Eye (tissue), 1 donor: ENCODE data around the gene FHIT.

Source experiments
- DNase-seq: peaks from one replicate; pipeline ENCODE4 v3.0.0-alpha.2; 2015

Gene FHIT

DNA sequence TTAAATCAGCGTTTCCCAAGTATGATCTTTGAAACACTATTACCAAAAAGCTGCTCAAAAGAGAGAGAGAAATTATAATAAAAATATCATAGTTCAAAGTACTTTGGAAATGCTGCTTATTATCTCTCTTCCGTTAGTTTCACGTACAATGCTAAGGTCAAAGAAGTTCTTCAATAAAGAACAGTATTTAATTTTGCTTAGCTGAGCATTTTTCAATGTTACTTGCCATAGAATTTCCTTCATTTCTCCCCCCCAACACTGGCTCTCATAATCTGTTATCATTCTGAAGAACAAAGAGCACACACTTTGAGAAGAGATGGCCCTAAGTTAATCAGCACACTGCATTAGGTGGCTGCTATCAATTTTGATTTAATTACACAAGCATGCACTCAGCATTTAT, 1360.6 kb downstream of the FHIT start:
- no peak for DNase-seq

DNA sequence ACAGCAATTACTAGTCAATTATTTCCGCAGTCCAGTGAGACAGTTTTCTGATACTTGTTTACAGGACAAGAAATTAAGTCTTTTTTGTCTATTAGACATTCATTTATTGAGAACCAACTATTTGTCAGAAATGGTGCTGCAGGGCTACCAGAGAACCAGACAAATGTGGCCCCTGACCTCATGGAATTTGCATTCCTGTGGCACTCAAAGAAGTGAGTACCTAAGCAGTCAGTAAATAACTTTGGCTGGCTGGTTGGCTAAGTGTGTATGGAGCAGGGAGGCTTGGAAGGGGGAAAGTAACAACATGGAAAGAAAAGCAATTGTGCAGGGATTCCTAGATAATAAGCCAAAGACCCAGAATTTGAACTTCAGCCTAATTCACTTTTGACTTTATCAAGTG, 1364.5 kb downstream of the FHIT start:
- DNase-seq, result no peak

DNA sequence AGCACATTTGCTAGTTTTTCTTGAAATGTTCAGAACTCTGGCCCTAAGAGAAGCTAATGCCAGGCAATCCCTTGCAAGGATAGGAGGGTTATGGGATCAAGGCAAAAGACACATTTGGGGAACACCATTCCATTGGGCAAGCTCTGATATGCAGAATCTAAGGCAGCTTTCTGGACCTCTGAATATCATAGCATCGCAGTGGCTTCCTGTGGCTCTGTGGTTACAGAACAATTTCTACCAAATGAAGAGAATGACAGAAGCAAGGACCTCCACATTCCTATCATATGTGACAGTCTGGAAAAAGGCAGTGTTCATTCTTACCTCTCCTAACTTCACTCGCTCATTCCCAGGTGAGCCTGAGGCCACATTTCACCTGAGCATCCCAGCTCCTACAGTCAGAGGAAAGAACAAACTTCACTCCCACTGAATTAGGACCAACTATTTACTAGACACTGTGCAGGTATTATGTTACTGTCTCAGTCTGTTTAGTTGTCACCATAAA, 1365.3 kb downstream of the FHIT start:
- DNase-seq, result no peak

DNA sequence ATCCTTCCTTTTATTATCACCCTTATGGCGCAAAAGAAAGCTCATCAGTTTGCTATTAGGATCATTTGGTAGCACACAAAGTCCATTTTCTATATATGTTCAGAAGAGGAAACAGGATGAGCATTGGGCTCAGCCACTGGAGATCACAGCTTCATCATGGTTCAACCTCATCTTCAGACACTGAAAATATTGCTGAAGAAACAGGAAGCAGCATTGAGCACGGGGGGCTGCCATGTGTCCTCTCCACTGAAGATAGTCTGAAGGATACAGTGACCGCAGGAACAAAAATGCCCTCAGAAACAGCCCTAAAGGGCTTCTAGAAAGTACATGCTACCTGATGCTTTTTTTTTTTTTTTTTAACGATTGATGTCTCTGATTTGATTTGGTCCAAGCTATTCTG, 1366.2 kb downstream of the FHIT start:
- no peak for DNase-seq

DNA sequence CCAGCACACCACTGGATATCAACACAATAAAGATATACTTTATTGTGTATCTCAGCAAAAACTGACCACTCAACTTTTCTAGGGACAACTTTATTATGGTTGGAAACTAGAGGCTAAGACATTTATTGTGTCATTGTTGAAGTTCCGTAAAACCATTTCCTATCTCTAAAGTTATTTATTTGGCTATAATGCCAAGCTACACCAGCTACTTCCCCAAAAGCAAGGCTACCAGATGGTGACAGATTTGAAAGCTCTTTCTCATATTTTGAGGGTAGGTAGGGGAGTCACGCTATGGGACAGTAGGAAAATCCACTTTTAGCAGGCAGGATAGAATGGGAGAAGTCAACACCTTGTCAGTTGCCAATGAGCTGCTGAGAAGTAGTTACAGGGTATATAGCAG, 1366.8 kb downstream of the FHIT start:
- no peak for DNase-seq

DNA sequence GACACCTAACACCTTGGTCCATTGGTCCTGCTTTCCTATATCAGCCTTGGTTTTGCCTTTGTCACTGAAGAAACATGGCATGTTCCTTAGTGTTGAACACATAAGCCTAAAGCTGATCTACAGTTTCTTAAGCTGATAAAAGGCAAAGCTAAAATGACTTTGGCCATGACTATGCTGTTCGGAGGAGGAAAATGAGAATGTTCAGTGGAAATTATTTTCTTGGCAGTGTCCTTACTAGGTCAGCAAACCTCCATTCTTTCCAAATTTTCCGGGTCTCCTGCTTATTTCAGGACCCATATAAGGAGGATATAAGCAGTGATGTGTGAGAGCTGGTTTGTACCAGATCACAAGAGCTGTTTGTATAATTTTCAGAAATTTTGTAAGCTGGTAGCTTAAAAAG, 1368.5 kb downstream of the FHIT start:
- no peak for DNase-seq

DNA sequence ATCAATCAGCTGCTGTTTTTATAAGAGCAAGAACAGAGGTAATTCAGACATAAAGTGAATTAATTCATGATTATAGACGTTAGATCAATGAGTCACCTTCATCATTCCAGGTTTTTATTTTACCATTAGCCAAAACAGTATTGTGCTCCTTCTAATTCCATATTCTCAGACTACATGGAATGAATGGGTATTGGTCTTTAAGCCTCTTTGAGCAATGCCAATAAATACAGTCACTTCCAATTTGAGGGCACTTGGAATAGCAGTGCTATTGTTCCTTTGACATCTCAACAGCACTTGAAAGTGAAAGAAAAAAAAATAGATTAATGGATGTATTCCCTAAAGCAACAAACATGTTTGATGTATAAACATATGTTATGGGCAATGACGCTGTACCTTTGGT, 1370.5 kb downstream of the FHIT start:
- DNase-seq, result no peak

DNA sequence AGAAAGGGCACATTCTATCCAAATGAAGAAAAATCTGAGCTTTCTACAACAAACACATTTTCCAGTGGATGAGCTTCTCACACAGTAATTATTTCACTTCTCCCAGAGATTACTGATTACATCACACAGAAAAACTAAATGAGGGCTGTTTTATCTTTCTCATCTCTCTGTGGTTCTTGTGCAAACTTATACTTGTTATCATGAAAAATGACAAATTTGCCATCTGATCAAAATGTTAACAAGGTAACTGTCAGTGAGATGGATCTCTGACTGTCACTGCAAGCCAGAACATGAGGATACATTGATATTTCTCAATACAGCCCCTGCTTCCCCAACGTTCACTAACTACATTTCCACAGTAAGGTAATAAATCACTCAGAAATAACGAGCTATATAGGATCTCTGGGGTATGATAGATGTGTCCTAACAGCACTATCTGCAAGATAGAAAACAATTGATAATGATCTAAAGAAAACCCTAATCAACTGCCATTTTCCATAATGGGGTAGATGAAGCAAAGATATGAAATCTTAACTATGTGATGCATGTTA, 1372.1 kb downstream of the FHIT start:
- DNase-seq, result no peak

DNA sequence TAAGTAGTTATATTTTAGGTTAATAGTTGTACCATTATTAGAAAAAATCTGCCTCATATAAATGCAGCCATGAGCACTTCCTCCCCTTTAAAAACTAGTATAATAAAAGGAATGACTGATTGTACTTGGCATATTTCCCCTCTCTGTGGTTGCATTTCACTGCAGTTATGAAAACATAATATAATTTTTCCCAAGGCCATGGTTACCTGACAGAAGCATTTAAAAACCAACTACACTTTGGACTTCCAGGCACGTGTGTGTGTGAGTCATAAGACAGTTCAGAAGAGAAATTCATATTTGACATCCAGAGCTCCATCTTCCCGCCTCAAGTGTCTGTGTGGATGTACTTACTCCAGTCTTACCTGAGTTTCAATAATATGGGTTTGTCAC, 1373.2 kb downstream of the FHIT start:
- DNase-seq, result no peak

DNA sequence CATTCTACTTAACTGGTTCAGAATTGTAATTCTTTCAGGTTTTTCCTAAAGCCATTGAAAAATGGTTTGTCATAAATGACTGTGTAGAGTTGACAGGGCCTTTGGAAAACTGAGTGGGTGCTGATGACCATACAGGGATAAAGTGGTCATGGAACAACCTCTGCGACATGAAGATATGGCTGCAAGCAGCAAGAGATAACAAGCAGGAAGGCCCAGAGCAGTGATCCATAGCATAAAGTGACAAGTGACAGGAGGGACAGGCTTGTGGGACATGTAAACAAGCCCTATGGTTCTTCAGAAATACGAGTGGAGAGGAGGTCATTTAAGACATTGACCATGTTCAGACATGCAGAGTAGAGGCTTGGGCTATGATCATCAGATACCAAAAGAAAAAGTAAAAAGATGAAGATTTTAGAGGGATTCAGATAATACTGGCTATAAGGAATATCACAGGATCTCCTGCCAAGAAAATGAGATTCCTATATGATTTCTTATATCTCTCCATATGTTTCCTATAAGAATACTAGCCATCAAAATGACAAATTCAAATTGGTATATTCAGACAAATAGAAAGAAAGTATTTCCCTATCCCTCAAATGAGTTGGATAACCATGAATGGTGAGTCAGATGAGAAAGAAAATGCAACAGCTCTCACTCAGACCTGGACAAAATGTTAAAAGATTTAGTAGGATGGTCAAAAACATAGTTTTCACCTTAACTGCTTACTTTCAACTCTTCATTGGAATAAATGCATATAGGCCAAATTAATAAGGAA, 1373.8 kb downstream of the FHIT start:
- DNase-seq, result no peak

DNA sequence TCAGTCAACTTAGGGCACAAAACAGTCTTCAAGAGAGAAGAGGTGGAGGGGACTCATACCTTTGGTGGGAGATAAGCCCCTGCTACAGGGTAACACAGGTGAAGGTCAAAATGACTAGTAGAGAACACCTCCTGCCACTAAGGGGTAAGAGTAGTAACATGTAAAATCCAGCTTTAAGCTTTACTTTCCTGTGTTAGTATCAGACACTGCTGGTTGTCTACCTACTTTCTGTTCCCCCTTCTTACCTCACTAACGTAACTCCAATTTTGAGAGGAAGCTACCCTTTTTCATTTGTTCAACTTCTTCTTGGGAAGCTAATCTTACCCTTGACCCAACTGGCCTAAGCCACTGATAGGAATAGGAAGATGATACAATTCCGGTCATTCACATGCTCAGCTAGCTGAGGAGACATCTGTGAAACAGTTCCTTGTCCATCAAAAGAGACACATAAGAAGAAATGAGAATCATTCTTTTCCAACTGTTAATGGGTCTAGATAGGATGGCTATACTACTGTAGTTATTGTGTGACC, 1374.7 kb downstream of the FHIT start:
- DNase-seq, result no peak

DNA sequence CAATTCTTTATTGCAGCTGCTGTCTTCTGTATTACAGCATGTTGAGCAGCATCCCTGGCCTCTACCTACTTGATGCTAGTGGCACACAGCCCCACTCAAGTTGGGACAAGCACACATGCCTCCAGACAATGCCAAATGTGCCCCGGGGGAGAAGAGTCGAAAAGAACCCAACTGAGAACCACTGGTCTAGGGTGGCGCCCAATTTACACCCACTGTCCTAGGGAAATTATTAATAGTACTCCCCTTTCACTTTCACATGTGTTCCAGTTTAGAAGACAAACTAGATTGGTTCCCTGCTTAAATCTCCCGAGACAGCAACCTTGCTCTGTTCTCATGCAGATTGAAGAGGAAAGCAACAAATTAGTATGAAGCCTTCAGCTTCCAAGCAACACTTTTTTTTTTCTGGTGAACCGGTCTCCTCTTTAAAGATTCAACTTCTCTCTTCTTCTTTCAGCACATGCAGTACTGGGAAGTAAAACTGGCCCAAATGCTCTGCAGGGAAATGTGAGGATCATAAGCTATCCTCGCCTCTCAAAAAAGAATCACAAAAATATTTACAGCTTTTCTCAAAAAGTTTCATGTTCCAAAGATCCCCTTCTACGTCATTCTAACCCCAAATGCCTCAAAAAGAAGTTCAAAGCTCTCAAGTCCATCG, 1377.5 kb downstream of the FHIT start:
- DNase-seq, result no peak

DNA sequence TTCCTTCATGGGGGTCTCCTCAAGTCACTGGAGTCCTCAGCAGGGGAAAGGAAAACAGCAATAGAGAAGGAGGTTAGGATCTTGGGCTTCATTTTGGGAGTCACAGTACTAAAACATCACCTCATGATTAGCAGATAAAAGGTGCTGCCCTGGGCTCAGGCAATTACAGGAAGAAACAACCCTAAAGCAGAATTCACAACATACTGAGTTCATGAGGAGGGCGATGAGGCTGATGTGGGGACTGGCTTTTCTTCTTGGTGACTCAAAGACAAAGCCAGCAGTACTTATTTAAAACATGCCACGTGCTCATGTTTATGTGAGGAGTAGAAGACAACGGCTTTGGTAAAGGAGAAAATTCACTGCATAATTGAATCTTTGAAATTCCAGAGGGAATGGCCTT, 1379.1 kb downstream of the FHIT start:
- no peak for DNase-seq

DNA sequence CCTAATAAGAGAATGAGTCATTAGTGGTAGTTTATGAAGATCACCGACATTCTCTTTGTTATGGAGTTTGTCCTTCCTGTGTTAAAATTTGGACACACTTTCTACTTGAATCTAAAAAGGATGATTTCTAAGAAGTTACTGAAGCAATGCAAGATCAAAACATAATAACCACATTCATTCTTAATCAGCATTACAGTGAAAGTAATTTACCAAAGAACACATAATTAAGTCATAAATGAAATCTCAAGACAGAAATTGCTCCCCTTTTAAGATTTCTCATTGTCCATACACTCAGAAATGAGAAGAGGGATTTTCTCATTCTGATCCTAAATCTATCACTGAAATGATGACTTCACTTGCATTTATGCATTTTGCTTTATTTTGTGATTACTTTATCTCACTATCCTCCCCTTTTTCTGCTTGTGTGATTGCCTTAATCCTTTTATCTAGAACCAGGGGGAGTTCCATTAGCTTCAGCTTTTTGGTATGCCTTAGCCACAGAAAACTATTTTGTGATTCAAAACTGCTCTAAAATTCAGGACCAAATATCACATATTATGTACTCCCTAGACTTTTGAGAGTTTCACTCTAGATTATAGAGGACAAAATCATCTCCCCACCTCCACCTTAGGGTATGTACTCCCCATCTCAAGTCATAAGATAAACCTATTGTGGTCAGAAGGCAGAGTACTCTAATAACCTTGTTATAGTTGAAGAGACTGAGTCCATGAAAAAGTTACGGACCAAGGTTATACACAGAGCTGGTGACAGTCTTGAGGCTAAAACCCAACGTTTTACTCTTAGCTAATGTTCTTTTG, 1383.9 kb downstream of the FHIT start:
- DNase-seq, result no peak

DNA sequence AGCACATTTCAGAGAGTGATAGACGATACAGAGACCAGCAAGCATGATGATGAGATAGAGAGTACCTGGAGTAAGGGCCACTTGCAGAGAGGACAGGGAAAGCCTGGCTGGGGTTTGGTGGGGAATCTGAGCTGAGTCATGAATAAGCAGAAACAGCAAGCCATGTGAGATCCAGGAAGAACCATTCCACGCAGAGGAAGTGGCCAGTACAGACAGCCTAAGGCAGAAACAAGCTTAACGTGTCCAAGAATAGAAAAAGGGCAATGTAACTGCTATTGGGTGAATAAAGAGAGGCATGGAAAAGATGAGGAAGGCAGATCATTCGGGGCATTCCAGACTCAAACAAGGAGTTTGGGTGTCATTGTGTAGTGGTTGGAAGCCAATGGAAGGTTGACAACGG, 1385.2 kb downstream of the FHIT start:
- DNase-seq, result no peak

DNA sequence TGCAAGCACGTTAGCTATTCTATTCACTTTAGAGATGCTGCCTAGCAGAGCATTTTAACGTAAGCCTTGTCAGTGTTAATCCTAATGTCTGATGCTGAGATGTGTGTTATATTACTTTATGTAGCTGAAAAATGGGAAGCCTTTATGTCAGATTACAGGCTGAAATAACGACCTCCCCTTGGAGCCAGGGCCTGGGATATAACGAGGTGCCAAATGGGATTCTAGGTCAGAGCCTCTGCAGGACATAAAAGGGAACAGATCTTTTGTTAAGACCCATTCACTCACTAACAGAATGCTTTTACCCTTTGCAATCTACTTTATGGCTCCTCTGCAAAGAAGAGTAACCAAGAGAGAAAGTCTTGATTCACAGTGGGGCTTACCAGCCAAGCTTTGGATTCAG, 1385.9 kb downstream of the FHIT start:
- DNase-seq, result peak; percentile 45

DNA sequence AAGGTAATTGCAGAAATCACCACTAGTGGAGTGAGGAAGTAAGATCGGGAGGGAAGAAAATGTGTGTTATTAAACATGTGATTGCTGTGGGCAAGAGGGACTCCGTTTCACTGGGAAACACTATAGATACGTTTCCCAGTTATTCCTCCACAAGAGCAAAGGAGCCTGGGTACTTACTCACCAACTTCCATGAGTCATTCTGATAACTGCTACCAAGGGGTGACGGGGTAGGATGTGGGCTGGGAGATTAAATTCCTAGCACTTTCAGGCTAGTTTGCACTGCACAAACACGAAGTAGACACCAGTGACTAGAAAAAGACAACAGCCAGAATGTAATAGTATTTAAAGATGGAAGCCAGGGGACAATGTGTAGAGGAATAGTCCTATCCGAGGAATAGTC, 1388.6 kb downstream of the FHIT start:
- no peak for DNase-seq

DNA sequence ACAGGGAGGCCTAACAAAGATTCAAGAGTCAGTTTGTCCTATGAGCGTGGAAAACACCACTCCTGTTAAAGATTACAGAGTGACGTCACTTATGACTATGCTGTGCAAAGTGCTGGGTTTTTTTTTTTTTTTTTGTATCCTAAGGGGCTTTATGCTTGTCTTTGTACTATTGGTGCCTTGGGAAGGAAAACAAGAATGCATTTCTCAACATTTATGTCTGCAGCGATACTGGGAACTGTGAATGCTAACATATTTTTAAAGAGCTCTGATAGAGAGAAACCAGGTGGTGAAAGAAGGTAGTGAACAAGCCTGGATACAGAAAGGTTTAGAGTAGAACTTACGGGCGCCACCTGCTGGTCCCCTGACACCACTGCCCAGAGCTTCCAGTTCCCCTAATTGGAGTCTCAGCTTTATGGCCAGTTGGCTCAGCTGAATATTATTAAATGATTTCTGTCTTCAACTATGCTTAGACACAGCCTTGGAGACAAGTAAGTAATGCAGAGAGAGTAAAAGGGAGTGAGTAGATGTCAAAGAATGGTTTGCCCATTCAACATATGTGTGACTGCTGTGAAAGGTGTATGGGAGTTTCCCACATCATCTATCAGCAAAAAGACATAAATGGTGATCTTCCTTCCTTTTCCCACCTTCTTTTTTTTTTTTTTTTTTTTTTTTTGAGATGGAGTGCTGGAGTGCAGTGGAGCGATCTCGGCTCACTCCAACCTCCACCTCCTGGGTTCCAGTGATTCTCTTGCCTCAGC, 1393.5 kb downstream of the FHIT start:
- DNase-seq, result peak; percentile 94

DNA sequence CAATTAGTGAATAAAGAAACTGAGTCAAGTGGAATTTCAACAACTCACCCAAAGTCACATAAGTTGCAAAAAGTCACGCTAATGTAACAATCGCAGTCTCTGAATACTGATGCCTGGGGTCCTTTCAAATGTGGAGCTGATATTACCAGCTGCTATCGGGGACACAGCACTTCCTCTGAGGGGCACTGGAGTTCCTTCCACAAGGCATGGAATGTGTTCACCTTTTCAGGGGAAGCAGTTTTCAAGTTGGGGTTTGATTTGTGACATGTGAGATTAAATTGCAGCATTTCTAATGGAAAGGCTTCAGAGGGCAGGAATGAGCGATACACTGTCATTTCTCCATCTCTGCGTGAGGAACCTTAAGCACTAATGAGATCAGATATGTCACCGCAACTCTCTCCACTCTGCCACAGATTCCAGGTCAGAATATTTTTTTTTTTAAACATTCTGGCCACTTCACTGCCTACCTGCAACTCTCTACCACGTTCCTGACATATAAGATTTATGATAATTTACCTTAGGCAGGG, 1394.3 kb downstream of the FHIT start:
- peak; percentile 23 for DNase-seq

DNA sequence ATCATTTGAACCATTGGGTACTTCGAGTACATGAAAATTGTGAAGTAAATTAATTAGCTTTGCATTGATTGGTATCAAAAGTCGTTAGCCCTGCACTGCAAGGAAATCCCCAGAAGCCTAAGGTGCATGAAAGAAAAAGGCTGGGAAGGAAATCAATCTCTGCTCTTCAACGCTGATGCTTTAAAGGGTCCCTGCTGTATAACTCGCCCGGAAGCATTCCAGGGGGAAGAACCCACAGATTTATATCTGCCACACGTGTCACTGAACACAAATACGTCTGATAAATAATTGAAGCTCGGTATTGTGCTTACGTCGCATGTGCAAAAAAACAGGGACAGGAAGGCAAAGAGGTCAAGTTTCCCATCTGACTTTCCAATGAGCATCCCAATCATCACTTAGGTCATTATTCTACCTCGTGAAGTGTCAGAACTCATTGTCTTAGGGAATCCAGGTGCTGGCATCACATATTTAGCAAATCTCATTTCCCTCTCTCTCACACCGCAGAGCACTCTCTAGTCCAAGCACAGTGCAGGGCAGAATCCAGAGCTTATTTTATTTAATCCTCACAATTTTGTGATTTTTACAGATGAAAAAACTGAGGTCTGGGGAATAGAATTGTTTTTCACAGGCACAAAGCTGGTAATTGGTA, 1397.1 kb downstream of the FHIT start:
- DNase-seq, result peak; percentile 68

DNA sequence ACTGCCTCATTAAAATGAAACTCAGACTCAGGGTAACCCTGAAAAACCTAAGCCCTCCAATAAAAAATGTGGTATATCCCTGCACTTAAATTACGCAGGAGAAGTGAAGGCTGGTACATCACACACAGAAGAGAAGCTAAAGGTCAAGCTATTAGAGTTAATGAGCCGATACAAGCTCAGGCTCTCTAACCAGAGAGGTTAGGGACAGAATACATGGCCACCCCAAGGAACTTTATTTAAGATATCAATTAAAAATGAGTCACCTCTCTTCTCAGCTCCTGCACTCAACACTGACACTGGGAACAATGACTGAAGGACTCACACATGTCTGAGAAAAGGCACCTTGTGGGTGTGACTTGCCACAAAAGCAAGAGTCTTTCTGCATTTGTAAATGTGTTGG, 1400.8 kb downstream of the FHIT start:
- no peak for DNase-seq

DNA sequence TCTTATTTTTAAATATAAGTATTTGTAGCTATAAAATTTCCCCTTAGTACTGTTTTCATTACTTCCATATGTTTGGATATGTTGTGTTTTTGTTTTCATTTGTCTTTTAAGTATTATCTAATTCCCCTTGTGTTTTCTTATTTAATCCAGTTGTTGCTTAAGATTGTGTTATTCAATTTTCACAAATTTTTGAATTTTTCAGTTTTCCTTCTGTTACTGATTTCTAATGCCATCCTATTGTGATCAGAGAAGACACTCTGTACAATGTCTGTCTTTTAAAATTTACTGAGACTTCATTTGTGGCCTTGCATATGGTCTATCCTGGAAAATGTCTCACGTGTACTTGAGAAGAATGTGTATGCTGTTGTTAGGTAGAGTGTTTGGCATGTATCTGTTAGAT, 1405.9 kb downstream of the FHIT start:
- no peak for DNase-seq
